Cerebellar nuclear complex (tissue), 1 donor: ENCODE data around the gene CAMK2D.
"Not testable (repeated sequence)": the region's sequence is repeated elsewhere in the genome, so short reads cannot be mapped to it uniquely, and the experiment has no call there.

Experiments used
- DNase-seq, 2 experiments: peaks; one replicate each; lab custom pipeline; 2025; lab: John Stamatoyannopoulos, UW

The CAMK2D gene

DNA sequence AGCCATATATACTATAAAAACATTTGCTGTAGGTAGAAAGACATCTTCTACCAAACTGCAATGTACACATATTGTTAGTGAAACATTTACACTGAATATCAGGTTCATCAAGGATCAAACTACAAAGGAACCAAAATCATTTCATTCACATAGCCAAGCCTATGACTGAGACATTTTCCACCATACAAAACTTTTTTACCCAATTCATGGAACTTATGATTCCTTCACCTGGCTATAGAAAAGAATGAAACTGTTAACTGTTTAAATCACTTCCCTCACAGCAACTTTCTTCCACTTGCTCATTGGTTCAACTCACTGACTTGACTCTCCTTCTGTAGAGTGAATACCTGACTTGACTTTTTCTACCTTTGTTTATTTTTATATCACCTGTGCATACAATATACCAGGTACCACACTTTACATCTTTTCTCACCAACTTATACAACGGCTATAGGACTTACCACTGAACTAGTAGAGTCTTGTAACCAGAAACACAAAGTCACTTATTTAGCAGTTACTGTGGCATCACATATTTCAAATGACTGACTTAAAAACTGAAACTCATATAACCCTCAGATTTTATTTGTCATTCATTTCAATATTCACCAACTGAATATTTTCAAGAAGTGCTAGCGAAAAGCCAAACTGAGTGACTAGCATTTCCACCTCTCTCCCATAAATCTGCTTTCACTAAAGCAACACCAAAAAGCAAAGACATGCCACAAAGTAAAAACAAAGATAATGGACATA is 30.9 kb downstream of the CAMK2D start:
- no peak for DNase-seq

DNA sequence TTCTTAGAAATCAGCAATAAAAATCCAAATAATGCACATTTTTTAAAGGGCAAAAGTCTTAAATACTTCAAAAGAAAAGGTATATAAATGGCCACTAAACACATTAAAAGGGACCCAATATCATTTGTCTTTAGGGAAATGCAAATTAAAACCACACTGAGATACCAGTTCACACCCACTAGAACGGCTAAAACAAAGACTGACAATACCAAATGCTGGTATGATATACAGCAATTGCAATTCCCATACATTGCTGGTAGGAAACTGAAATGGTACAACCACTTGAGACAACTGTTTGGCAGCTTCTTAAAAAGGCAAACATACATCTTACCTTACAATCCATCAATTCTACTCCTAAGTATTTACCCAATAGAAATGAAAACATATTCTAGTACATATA is 33.7 kb downstream of the CAMK2D start:
- DNase-seq: no peak

DNA sequence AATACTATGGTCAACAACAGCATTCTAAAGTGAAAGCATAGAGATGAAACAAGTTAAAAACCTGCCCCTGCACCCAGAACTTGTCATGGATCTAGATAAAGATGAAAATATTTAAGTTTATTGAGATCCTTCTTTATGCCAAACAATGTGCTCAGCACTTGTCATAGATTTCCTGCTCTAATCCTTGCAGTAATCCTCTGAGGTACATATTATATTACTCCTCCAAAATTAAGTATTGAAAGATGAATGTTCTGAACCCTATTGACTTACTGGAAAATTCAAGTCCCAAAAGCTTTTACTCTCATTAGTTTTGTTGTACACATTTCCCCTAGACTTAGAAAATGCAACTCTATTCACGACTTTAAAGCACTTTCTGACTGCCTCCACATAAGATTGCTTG is 35.6 kb downstream of the CAMK2D start:
- DNase-seq: no peak

DNA sequence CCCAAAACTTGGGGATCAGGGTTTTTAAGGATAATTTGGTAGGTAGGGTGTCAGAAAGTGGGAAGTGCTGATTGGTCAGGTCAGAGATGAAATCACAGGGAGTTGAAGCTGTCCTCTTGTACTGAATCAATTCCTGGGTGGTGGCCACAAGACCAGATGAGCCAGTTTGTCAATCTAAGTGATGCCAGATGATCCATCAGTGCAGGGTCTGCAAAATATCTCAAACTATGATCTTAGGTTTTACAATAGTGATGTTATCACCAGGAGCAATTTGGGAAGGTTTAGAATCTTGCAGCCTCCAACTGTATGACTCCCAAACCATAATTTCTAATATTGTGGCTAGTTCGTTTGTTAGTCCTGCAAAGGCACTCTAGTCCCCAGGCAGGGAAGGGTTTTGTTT is 43.3 kb downstream of the CAMK2D start:
- DNase-seq: no peak

DNA sequence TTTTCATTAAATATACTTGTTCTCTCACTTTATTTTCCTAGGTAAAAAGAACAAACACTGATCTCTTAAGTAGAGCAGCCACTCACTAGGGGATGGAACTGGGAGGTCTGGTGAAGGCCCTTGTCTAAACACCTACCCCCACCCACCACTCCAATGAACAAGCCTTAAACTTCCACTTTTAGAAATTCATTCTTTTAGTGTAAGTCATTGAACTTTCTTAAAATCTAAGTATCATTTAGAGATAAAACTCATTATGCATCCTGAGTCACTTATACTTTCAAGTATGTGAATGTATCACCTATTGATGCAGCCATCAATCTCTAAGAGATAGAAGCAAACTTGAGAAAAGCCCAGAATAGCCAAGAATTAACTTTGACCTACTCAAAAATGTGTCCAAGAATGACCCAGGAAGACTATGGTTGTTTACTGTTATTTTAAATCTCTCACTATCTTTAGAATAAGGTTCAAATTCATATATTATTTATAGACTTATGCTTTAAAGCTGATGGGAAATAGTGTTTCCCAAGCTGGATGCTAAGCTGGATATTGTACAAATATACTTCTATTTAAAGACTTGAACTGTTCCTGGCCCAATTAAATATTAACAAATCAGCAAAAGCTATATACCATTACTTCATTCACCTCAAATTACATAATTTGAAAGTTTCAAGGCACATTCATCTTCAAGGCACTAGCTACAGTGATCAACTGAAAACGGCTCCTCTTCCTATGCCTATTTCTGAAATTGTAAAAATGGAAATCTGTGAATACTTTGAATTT is 49.5 kb downstream of the CAMK2D start:
- DNase-seq: no peak

DNA sequence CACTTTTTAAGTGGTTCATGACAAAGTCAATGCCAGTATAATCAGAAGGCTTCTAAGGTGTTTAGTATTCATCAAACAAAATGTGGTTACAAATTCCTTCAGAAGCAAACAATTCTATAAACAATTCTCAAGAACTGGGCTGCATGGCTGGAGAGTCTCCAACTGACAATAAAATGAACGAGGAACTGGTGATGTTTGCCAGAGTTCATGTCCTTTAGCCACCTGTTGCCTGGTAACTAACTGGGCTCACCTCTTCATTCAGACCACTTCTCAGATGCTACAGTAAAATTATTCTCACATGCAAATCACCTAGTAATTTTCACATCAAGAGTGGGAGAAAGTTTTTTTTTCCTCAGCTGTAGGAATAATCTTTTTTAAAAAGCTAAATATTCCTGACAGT is 53.3 kb downstream of the CAMK2D start:
- no peak for DNase-seq

GRCh38 chr4:113707048-113707447 is 54.5 kb downstream of the CAMK2D start:
- no peak for DNase-seq

DNA sequence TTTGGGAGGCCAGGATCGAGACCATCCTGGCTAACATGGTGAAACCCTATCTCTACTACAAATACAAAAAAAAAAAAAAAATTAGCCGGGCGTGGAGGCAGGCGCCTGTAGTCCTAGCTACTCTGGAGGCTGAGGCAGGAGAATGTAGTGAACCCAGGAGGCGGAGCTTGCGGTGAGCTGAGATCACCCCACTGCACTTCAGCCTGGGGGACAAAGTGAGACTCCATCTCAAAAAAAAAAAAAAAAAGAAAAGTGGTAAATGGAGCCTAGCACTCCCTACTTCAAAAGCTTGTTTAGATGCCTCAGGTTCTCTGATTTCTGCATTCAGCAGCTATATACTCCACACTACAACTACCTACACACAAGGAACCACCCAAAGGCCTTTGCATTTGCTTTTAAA is 56.4 kb downstream of the CAMK2D start:
- DNase-seq: not testable (repeated sequence)

GRCh38 chr4:113702596-113702995 is 58.9 kb downstream of the CAMK2D start:
- not testable (repeated sequence) for DNase-seq

- no peak for DNase-seq
Observed at GRCh38 chr4:113701169-113701568, 60.4 kb downstream of the CAMK2D start.

- no peak for DNase-seq
Observed at GRCh38 chr4:113700602-113701150, 60.9 kb downstream of the CAMK2D start.

GRCh38 chr4:113699772-113700171 is 61.8 kb downstream of the CAMK2D start:
- DNase-seq: no peak

GRCh38 chr4:113697429-113697828 is 64.1 kb downstream of the CAMK2D start:
- DNase-seq: no peak

DNA sequence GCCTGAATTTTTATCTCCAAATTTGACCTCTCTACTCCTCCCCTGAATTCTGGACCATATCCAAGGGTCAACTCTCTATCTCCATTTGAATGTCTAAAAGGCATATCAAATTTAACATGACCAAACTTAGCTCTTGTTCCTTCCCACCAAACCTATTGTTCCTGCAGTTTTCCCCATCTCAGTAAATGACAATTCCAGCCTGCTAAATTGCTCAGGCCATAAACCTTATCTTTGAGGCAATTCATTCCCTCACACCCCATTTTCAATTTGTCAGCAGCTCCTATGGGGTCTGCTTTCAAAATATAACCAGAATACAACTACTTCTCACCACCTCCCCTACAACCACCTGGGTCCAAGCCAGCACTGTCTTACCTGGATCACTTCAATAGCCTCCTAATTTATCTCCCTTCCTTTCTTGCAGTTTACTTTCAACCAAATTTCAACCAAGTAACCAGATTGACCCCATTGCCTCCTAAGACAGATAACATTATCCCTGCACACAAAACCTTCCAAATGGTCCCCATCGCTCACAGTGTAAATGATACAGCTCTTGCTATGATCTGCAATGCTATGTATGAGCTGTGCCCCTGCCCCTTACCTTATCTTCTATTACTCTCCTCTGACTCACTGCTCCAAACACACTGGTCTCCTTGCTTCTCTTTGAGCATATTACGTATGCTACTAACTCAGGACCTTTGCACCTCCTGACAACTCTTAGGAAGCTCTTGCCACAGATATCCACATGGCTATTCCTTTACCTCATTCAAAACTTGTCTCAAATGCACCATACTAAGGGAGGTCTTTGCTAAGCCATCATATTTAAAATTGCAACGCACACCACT is 66.0 kb downstream of the CAMK2D start:
- no peak for DNase-seq

- DNase-seq: no peak
Observed at GRCh38 chr4:113694008-113694407, 67.5 kb downstream of the CAMK2D start.

DNA sequence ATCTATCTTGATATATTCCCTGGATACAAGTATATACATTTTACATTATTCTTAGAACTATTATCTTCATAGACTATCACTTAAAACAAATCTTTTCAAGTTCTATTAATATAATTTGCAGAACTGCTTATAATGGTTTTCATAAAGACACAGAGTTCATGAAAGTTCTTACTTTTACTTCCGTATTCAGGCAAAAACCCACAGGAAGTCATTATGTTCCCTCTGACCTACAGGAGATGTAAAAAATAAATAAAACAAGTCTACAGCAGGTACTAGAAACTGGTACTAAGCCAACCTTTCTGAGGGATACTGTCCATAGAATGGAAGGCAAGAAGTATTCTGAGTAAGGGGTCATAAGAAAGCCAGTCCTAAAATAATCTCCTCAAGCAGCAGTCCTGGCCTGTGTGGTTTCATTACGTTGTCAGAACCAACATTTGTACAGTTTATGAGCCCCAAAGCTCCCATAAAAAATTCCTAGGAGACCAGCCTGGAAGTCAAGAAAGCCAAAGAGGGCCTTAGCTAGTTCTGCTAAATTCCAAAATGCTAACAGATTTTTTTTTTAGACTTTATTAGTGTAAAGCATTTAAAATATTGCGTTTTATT is 68.6 kb downstream of the CAMK2D start:
- no peak for DNase-seq

- no peak for DNase-seq
Observed at GRCh38 chr4:113691676-113692075, 69.9 kb downstream of the CAMK2D start.

- no peak for DNase-seq
Observed at GRCh38 chr4:113689394-113689793, 72.1 kb downstream of the CAMK2D start.

- no peak for DNase-seq
Observed at GRCh38 chr4:113687067-113687718, 74.3 kb downstream of the CAMK2D start.

- not testable (repeated sequence) for DNase-seq
Observed at GRCh38 chr4:113685157-113685556, 76.4 kb downstream of the CAMK2D start.

GRCh38 chr4:113684534-113685091 is 76.9 kb downstream of the CAMK2D start:
- DNase-seq: no peak
